Gastrocnemius medialis (tissue), 4 donors: ENCODE data around the gene HOXA6.

ENCODE experiments used
- POLR2A ChIP-seq, 2 donors: fragments of 450-650 bp; IDR thresholded peaks; one replicate each; pipeline ENCODE4 v1.6.1; 2017; ENCODE audit warnings: antibody characterized with exemption in 2 of 2, mild to moderate bottlenecking in 2 of 2, moderate library complexity in 2 of 2
- TF ChIP-seq, protein P1 (sequence below), 5 experiments: fragments of 450-650 bp in 3 of 5; fragments of 200-600 bp in 2 of 5; sonication (generic) in 2 of 5; IDR thresholded peaks in 4 of 5; conservative IDR thresholded peaks in 1 of 5; 1 replicate in 4 of 5; 2 replicates in 1 of 5; pipeline ENCODE4 v1.5.1; 2016 to 2019; ENCODE audit warnings: antibody characterized with exemption in 5 of 5, mild to moderate bottlenecking in 3 of 5, moderate library complexity in 3 of 5

DNA sequence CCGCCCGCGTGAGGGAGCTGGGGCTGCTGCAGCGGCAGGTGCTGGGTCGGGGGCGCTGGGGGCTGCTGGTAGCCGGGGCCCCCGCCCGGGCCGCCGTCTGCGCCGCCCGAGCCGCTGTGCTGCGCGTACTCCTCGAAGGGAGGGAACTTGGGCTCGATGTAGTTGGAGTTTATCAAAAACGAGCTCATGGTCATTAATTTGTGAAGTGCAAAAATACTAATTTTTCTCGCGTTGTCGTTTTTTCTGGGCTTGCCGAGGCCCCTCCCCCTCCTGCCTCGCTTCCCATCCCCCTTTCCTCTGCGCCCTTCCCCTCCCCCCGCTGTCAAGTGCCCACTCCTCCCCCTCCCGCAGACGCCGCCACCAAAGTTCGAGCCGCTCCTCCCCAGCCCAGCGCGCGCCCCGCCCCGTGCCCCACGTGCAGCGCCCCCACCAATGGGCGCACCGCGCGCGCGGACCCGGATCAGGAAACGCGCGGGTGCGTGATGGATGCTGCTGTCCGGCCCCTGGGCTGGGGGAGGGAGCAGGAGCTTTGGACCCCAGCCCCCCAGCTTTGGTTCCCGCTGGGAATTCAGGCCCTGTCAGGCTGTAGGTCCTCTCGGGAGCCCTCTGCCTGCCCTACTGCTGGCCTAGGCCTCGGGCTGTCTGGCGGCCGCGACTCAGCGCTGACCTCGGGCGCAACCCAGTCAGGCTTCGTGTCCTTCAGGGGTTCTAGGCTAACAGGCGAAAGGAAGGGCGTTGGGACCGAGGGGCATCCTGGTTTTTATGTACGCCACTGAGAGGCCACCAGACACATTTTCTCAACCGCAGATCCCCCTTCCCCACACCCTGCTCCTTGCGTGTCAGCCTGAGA is 16.8 kb downstream of the HOXA6 start, which contains the start of gene HOXA4:
- TF ChIP-seq, protein P1, sequence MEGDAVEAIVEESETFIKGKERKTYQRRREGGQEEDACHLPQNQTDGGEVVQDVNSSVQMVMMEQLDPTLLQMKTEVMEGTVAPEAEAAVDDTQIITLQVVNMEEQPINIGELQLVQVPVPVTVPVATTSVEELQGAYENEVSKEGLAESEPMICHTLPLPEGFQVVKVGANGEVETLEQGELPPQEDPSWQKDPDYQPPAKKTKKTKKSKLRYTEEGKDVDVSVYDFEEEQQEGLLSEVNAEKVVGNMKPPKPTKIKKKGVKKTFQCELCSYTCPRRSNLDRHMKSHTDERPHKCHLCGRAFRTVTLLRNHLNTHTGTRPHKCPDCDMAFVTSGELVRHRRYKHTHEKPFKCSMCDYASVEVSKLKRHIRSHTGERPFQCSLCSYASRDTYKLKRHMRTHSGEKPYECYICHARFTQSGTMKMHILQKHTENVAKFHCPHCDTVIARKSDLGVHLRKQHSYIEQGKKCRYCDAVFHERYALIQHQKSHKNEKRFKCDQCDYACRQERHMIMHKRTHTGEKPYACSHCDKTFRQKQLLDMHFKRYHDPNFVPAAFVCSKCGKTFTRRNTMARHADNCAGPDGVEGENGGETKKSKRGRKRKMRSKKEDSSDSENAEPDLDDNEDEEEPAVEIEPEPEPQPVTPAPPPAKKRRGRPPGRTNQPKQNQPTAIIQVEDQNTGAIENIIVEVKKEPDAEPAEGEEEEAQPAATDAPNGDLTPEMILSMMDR (IDR thresholded peaks at IDR 0.05 in 4 of 5, conservative IDR thresholded peaks at IDR 0.05 in 1 of 5) = no peak
- peak; percentile 90 to 96 for TF ChIP-seq POLR2A (IDR thresholded peaks at IDR 0.05)
